GM12891 (cell line): Measurements from ENCODE around the gene GIPR.
A peak's percentile ranks its signal among the peaks of the same experiment; 100 is the strongest.

Experiments used
- DNase-seq: peaks from one replicate; pipeline ENCODE4 v3.0.0; 2011; ENCODE audit warnings: low spot score; ENCODE audit not compliant: insufficient read length
- FAIRE-seq: peaks from 2 replicates; lab custom pipeline; 2011; peaks lifted over from hg19 to GRCh38; lab: Jason Lieb, UNC
- PAX5 ChIP-seq: IDR thresholded peaks from 2 replicates; pipeline ENCODE4 v1.6.1; 2011; ENCODE audit warnings: low read length, moderate library complexity, mild to moderate bottlenecking; ENCODE audit not compliant: insufficient read depth, severe bottlenecking
- POLR2A ChIP-seq: IDR thresholded peaks from 2 replicates; pipeline ENCODE4 v1.6.1; 2011; ENCODE audit warnings: low read depth, low read length, control low read depth
- POLR2AphosphoS5 ChIP-seq: IDR thresholded peaks from 2 replicates; pipeline ENCODE4 v1.6.1; 2011; ENCODE audit warnings: low read depth, low read length, control low read depth
- POU2F2 ChIP-seq: IDR thresholded peaks from 2 replicates; pipeline ENCODE4 v1.6.1; 2011; ENCODE audit warnings: low read depth, mild to moderate bottlenecking, control low read depth, low read length, moderate library complexity
- SPI1 ChIP-seq: IDR thresholded peaks from 2 replicates; pipeline ENCODE4 v1.6.1; 2011; ENCODE audit warnings: low read depth, low read length, control low read depth
- TAF1 ChIP-seq: IDR thresholded peaks from 2 replicates; pipeline ENCODE4 v1.6.1; 2011; ENCODE audit warnings: low read depth, low read length, control low read depth

Gene GIPR

DNA sequence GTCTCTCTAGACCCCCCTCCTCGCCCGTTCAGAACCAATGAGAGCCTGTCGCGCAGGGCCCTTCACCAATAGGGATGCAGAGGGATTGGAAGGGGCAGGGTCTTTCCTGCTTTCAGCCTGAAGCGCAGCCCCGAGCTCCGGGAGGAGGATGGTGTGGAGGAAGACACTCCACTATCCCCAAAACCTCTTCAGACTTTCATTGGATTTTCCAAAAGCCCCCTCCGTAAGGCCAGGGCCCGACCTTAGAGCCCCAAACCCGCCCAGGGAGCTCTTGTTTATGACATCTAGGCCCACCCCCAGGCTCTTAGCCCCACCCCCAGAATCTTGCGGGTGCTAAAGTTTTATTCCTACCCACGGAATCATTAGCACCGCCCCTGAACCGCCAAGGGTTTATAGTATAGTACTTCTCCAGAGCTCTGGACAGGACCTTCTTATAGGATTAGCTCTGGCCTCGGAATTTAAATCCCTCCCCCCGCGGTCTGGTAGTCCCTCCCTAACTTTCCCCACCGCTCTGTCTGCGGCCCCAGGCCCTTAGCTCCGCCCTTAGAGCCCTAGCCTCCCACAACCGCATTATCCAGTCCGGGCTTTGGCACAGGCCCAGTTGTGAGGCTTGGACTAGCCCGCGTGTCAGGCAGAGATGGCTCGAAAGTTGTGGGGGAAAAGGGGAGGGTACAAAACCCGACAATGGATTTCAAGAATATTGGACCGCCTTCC lies 22.2 kb upstream of the GIPR start:
- FAIRE-seq (peak; percentile 77), DNase-seq (peak; percentile 87)

DNA sequence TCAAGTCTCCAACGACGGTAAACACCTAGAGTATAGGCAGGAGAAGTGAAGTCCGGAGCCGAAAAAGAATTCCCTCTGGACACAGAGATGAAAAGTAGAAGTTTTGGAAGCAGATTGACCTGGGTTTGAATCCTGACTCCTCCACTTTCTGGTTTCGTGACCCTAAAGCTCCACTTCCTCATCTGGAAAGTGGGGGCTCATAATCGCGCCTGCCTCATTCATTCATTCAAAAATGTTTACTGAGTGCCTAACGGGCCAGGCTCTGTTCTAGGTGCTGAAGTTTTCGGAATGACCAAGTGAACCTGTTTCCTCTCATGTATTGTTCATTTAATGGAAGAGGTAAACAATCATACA lies 21.7 kb upstream of the GIPR start:
- TF ChIP-seq POLR2AphosphoS5 (no peak), SPI1 (peak; percentile 87)
- FAIRE-seq: no peak
- no peak for DNase-seq

More for the DNA sequence above, 22.2 kb upstream of the GIPR start:
- TF ChIP-seq POU2F2 (peak; percentile 86), SPI1 (no peak)

DNA sequence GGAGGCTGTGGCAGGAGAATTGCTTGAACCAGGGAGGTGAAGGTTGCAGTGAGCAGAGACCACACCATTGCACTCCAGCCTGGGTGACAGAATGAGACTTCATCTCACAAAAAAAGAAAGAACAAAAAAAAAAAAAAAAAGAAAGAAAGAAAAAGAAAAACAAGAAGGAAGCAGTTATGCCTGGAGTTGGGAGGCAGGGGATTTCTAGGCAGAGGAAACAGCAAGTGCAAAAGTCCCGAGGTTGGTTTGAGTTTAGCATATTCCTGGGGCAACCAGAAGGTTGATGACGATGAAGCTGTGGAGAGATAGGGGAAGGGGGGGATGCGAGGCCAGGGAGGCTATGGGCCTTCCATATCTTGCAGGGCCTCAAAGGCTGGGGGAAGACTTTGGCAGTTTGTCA lies 17.3 kb upstream of the GIPR start:
- TF ChIP-seq POLR2A (no peak), PAX5 (no peak), POU2F2 (no peak), SPI1 (no peak), POLR2AphosphoS5 (no peak), TAF1 (no peak)

DNA sequence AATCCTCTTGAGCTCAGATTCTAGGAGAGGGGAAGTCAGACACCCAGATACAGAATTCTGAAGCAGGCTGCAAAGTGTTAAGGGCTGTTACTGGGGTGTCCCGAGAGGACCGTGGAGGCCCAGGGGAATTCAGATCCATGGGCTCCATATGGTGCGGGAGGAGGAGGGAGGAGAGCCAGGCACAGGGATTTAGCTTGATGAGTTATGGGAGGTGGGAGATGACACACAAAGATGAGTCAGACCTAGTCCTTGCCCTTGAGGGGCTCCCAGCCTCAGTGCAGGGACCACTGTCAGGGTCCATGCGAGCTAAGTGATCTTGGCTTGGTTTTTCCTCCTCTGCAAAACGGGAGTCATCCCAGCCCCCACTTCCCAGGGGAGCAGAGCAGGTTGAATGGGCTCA lies 14.4 kb upstream of the GIPR start:
- DNase-seq (no peak), FAIRE-seq (no peak)
- TF ChIP-seq POU2F2 (no peak), PAX5 (no peak), SPI1 (no peak), TAF1 (no peak), POLR2A (no peak), POLR2AphosphoS5 (no peak)

More for the DNA sequence above, 17.3 kb upstream of the GIPR start:
- no peak for DNase-seq
- FAIRE-seq: no peak

DNA sequence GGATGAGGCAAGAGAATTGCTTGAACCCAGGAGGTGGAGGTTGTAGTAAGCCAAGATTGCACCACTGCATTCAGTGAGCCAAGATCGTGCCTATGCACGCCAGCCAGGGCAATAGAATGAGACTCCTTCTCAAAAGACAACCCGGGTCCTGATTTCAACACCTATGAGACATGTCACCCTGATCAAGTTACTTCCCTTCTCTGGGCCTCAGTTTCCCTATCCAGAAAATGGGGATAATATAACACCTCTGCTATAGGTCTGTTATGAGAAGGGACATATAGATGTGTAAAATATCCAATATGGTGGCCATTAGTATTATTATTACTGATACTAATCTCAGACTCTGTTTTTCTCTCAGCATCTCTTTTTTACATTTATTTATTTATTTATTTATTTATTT lies 12.9 kb upstream of the GIPR start:
- DNase-seq (no peak), FAIRE-seq (no peak)
- TF ChIP-seq PAX5 (no peak), POLR2AphosphoS5 (no peak), POU2F2 (no peak), SPI1 (no peak), TAF1 (no peak), POLR2A (no peak)

DNA sequence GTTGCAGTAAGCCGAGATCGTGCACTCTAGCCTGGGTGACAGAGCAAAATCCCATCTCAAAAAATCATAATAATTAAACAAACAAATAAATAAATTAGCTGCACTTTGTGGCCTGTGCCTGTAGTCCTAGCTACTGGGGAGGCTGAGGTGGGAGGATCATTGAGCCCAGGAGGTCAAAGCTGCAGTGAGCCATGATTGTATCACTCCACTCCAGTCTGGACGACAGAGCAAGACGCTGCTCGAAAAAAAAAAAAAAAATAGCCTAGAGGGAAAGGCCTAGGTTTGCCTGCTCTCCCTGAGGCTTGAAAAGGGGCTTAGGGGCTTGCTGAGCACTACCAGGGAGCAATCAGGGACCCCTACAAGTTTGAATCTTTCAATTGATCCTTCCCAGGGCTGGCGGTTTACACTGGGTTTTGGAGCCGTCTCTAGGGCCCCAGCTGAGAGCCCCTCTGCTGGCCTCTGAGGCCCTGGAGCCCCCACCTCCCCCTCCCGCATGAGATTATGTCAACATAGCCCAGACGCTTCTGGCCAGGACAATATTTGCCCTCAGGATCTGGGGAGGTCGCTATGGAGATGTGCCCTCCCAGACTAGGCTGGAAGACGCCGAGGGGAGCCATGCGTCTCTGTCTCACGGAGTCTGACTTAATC lies 10.4 kb upstream of the GIPR start:
- TF ChIP-seq POLR2AphosphoS5 (no peak), POU2F2 (no peak), POLR2A (no peak), TAF1 (no peak), PAX5 (no peak), SPI1 (no peak)
- FAIRE-seq (no peak), DNase-seq (no peak)

DNA sequence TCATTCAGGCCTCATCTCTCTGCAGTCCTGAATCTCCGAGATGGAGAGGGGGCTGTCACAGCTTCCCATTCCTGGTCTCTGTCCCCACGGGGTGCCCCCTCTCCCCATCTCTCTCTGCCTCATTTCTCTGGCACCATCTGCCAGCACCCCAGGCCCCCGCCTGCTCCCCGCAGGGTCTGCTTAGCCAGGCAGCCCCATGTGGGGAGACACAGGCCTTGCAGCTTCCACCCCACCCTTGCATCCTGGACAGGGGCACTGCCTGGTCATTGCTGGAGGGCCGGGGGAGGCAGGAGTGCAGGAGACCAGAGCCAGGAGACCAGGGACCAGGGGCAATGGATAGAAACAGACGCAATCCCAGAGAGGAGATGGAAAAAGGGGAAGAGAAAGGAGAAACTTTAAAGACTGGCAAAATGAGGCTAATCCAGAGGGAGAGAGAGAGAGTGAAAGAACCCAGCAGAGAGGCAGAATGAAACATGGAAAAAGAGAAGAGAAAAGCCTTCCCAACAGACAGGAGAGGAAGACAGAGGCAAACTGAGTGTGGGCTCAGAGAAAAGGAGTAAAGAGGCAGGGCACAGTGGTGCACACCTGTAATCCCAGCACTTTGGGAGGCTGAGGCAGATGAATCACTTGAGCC lies 8.8 kb upstream of the GIPR start:
- FAIRE-seq (no peak), DNase-seq (no peak)
- TF ChIP-seq TAF1: no peak
- TF ChIP-seq POLR2AphosphoS5: no peak
- TF ChIP-seq POLR2A: no peak
- no peak for TF ChIP-seq PAX5
- no peak for TF ChIP-seq POU2F2
- TF ChIP-seq SPI1: no peak

DNA sequence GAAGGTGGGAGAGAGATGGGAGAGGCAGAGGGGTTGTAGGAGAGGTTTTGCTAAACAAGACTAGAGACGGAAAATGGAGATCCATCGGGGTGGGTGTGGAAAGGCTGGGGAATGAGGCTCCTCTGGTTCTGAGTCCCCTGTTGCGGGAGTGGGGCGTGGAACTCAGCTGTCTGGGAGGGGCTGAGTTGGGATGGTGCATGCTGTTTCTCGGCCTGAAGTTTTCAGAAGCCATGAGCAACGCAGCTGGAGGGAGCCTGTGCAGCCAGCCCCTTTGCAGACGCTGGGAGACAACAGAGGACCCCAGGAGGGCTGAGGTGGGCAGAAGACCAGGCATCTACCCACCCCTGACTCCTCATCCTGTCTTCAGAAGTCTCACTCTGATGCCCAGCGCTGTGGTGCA lies 7.4 kb upstream of the GIPR start:
- DNase-seq (no peak), FAIRE-seq (no peak)
- TF ChIP-seq POLR2AphosphoS5 (no peak), POLR2A (no peak), POU2F2 (no peak), PAX5 (no peak), SPI1 (no peak), TAF1 (no peak)

DNA sequence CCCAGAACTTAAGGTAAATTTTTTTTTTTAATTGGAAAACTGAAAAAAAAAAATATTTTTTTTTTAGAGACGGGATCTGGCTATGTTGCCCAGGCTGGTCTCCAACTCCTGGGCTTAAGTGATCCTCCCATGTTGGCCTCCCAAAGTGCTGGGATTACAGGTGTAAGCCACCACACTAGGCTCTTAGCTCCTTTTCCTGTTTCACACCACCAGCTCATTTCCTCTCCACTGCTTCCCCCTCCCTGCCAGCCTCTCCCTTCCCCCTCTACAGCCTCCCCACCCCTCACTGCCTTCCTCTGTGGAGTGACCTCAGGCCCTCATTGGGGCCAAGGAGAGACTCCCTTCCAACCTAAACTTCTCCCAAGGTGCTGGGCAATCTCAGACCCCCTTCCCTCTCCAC lies 4.2 kb upstream of the GIPR start:
- DNase-seq (no peak), FAIRE-seq (no peak)
- TF ChIP-seq TAF1: no peak
- TF ChIP-seq POU2F2: no peak
- TF ChIP-seq PAX5: no peak
- no peak for TF ChIP-seq SPI1
- no peak for TF ChIP-seq POLR2AphosphoS5
- no peak for TF ChIP-seq POLR2A
